22Rv1 (cell line): ENCODE measurements around the gene LYPLA2.

Experiments used
- H3K27ac ChIP-seq: fragments of 450-650 bp; 2 replicates; pipeline ENCODE4 v1.5.1; 2017
- ZFX ChIP-seq: fragments of 450-650 bp; IDR thresholded peaks from 2 replicates; pipeline ENCODE4 v1.6.1; 2017; ENCODE audit warnings: antibody characterized with exemption, borderline replicate concordance
- TF ChIP-seq, protein P1 (sequence below): fragments of 450-650 bp; IDR thresholded peaks from 2 replicates; pipeline ENCODE4 v1.5.1; 2017; ENCODE audit warnings: mild to moderate bottlenecking

Gene LYPLA2

GRCh38 chr1:23803674-23804073 is 12.7 kb downstream of the LYPLA2 start:
- H3K27ac ChIP-seq: no peak overlapping the region
- TF ChIP-seq ZFX: no peak
- TF ChIP-seq, protein P1, sequence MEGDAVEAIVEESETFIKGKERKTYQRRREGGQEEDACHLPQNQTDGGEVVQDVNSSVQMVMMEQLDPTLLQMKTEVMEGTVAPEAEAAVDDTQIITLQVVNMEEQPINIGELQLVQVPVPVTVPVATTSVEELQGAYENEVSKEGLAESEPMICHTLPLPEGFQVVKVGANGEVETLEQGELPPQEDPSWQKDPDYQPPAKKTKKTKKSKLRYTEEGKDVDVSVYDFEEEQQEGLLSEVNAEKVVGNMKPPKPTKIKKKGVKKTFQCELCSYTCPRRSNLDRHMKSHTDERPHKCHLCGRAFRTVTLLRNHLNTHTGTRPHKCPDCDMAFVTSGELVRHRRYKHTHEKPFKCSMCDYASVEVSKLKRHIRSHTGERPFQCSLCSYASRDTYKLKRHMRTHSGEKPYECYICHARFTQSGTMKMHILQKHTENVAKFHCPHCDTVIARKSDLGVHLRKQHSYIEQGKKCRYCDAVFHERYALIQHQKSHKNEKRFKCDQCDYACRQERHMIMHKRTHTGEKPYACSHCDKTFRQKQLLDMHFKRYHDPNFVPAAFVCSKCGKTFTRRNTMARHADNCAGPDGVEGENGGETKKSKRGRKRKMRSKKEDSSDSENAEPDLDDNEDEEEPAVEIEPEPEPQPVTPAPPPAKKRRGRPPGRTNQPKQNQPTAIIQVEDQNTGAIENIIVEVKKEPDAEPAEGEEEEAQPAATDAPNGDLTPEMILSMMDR: no peak

GRCh38 chr1:23804183-23804835 is 13.4 kb downstream of the LYPLA2 start:
- TF ChIP-seq, protein P1: no peak
- no peak for TF ChIP-seq ZFX
- H3K27ac ChIP-seq: no peak overlapping the region

DNA sequence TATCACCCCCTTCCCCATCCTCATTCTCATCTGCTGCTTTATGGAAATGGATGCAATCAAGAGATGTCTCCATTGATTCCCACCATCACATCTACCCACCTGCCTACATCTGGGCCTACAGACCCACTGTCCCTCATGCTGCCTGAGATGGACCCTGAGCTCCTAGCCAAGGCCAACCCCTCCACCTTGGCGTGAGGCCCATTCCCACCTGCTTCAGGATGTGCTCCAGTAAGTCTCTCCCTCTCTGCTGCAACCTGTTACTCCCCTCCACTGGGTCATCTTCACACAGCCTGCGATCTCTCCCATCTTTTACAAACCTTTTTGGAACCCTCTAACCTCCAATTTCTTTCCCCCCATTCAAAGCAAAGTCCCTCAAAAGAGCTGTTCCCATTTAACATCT is 14.1 kb downstream of the LYPLA2 start:
- TF ChIP-seq, protein P1: no peak
- TF ChIP-seq ZFX: no peak

DNA sequence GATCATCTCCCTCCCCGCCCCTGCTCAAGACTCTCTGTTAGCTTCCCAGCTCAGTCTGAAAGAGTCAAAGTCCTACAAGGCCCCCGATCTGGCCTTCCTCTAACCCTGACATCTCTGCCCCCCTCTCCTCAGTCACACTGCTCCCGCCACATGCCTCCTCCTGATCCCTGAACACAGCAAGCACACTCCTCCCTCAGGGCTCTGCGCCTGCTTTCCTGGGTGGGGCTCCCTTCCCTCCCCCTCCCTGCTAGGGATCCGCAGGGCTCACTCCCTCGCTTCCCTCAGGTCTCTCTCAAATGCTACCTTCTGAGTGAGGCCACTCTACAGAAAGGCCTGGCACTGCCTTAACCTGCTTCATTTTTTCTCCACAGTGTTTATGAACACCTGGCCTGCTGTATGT is 15.3 kb downstream of the LYPLA2 start:
- TF ChIP-seq ZFX: no peak
- TF ChIP-seq, protein P1: no peak
- H3K27ac ChIP-seq: no peak overlapping the region

More for the DNA sequence above, 14.1 kb downstream of the LYPLA2 start:
- H3K27ac ChIP-seq: no peak overlapping the region

DNA sequence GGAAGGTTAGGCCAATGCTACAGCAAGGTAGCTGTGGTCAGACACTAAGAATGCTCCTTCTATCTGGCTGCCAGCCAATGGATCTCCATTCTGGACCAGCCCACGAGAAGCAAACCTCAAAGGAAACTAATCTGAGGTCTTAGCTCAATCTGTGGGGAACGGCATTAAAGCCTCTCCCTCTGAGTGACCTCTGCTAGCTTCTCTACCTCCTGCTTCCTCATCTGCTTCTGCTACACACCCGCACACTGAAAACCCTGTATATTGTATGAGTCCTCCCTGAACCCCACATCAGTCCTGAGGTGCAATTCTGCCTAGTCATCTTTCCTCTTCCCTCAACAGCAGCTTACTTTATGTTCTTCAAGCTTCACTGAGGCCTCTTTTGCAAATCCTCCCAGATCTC is 16.5 kb downstream of the LYPLA2 start:
- TF ChIP-seq, protein P1: no peak
- TF ChIP-seq ZFX: no peak
- H3K27ac ChIP-seq: no peak overlapping the region

DNA sequence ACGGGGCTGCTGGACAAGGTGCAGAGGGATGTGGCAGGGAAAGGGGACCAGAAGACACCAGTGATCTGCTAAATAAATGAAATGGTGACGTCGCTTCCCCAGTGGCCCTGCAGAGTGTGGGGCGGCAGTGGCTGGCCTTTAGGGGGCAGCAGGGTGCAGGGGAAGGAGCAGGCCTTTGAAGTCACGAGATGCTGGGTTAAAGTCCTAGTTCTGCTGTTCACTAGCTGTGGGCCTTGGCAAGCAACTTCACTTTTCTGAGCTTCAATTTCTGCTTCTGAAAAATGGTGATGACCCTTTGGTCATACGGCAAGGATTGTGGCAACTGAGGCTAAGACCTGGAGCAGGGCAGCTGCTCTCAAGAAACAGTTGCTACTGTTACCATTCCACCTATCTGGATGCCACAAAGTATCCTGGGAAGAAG is 18.8 kb downstream of the LYPLA2 start:
- H3K27ac ChIP-seq: peak overlapping the region; percentile 26; the same call in 1 of the 2 replicates
- no peak for TF ChIP-seq ZFX
- TF ChIP-seq, protein P1: peak; percentile 90

- TF ChIP-seq, protein P1: peak; percentile 82
- TF ChIP-seq ZFX: no peak
- no peak overlapping the region for H3K27ac ChIP-seq
Measured at GRCh38 chr1:23810818-23811540, 20.0 kb downstream of the LYPLA2 start.
